Muscle of arm (tissue), 12 donors: ENCODE data around the gene MUC4. TPM values are rescaled to one million over a fixed set of nuclear protein-coding genes. Genes with fewer than 3 reads are reported as not detected.

Experiments
- DNase-seq: peaks from one replicate; pipeline ENCODE4 v3.0.0-alpha.2; 2013
- polyA plus RNA-seq, 12 donors: library from polyadenylated mRNA; unstranded; fragments of 120-200 nt; gene quantifications; one replicate each; pipeline ENCODE4 v1.2.1, GENCODE V29; 2013; ENCODE audit not compliant: insufficient read length in 12 of 12

MUC4 gene
- polyA plus RNA-seq, 12 donors: 0.29 to 3.2 (median 0.82) TPM; not detected in 1

DNA sequence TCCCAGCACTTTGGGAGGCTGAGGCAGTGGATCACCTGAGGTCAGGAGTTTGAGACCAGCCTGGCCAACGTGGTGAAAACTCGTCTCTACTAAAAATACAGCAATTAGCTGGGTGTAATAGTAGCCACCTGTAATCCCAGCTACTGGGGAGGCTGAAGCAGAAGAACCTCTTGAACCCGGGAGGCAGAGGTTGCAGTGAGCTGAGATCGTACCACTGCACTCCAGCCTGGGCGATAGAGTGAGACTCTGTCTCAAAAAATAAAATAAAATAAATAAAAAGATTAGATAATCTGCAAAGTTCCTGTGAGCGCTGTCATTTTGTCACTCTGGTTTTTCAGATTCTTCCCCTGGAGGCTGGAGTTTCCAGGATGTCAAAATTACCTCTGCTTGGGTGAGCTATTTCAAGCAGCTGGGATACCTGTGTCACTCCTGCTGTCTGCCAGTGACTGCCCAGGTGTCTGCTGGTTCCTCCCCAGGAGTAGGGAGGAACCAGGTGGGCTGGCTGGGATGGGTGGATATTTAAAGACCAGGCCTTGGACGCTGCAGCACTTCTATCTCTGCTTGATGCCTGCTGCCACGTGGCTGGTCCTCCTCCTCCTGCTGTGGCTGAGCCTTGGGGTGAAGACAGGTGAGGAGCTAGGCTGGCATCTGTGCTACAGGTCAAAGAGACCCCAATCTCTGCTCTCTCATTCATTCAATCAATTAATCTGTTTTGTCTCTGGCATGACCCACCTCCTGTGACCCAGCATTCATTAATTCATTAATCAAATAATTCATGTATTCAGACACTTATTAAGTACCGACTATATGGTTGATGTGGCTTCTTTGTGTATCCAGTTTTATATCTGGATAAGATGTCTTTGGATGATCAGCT lies 110.5 kb downstream of the MUC4 start:
- no peak for DNase-seq

DNA sequence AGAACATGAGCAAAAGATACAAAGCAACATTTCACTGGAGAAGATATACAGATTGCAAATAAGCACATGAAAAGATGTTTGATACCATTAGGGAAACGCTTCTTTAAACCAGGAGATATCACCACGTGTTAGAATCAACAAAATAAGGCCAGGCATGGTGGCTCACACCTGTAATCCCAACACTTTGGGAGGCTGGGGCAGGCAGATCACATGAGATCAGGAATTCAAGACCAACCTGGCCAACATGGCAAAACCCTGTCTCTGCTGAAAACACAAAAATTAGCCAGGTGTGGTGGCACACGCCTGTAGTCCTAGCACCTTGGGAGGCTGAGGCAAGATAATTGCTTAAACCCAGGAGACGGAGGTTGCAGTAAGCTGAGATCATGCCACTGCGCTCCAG lies 111.4 kb downstream of the MUC4 start:
- DNase-seq: no peak

DNA sequence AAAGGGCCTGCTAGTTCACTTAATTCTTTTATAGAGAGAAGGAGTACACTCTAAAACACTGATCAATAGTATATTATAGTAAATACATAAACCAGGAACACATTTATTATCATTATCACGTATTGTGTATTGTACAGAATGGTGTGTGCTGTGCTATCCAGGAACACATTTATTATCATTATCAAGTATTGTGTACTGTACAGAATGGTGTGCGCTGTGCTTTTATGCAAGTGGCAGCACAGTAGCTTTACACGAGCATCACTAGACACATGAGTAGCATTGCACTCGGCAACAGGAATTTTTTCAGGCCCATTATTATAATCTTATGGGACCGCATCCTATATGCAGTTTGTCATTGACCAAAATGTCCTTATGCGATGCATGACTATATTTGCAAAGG lies 111.9 kb downstream of the MUC4 start:
- no peak for DNase-seq

DNA sequence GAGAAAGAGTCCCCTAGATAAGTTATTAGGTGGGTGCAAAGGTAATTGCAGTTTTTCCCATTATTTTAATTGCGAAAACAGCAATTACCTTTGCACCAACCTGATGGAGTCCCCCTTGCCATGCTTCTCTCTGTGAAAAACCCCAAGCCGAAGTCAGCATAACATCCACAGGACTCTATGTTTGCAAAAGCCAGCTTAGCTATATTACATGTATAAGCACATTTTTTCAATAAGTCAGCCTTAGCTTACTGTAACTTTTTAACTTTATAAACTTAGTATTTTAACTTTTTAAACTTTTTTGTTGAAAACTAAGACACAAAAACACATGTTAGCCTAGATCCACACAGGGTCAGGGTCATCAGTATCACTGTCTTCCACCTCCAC lies 112.3 kb downstream of the MUC4 start:
- DNase-seq: no peak

DNA sequence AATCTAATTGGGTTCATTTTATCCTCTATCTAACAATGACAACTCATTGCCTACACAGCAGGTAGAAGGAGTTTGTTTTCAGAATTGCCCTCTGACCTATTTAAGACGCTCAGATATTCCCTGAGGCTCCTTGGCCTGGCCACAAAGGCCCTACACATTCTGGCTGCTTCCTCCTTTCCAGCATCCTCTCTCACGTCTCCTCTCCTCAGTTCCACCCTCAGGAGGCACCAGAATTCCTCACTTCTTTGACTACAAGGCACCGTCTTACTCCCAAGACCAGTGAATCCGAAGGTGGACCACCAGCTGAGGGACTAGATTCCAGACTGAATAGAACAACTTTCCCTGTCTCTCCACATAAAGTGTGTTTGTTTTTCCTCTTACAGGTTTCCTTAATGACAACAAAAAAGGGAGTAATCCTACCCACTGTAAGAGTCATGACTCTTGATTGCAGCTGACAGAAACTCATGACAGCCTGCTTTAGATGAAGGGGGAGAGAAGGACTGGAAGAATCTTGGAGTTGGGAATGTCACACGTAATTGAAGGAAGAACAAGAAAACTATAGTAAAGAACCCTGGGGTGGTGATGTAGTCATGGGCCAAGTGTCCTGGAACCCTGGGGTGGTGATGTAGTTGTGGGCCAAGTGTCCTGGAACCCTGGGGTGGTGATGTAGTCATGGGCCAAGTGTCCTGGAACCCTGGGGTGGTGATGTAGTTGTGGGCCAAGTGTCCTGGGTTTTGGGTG lies 112.9 kb downstream of the MUC4 start:
- DNase-seq: no peak

DNA sequence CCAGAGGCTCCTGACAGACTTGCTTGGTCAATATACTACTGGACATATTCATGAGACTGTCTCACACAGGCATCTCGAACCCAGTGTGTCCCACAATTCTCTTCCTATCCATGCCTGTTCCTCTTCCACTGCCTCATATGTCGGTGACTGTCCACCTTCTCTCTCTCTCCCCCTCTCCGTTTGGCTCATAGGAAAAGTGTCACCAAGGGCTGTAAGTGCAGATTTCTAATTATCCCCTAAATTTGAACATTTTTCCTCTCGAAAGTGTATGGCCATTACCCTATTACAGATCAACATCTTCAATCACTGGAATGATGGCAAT lies 113.4 kb downstream of the MUC4 start:
- DNase-seq: no peak

DNA sequence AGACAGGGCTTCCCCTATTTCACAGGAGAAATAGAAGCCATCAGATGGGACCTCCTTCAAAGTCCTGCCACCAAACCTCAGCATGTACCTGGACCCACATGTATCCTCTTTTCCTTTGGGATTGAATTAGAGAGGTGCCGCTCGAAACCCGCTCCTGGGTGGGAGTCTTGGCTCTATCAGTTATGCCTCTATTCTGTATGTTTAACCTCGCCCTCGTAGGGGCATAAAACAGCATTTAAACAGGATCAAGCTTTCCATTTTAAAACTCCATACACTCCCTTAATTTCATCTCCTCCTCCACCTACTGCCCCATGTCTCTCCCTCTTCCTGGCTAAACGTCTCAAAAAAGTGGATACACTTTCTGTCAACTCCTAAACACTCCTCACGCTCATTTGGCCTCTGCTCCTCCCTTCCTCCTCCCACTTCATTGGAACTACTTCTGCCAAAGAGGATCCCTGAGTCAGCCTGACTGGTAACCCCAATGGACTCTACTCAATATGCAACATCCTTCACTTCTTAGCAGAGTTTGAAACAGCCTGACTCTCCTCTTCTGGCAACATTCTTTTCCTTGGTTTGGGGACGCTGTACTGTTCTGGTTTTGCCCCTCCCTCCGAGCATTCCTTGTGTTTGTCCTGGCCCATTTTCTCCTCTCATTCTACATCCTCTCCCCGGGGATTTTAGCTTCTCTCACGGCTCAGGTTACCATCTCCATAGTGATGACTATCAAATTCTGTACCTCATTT lies 114.0 kb downstream of the MUC4 start:
- no peak for DNase-seq

Other genes starting within 250 kb of the MUC4 start
- gene APOD, start 228.0 kb downstream of the MUC4 start, polyA plus RNA-seq: 10 to 100 TPM in 11 of 12 donors, not detected in 1; 21.3 to 57.9 (median 38.5) TPM
- gene MUC20, start 91.0 kb downstream of the MUC4 start, polyA plus RNA-seq: 10 to 100 TPM in 2 of 12 donors, 1 to 10 TPM in 7, under 1 TPM in 1, not detected in 2; 0.90 to 14.8 (median 4.1) TPM
- 100 to 1,000 TPM in 7 of 12 donors, 10 to 100 TPM in 4, not detected in 1; 59.5 to 151 (median 111) TPM for gene TNK2, start 96.6 kb upstream of the MUC4 start, polyA plus RNA-seq